Type B pancreatic cell (in vitro differentiated cells): ENCODE data around the gene GRIK4. TPM values are rescaled to one million over a fixed set of nuclear protein-coding genes. Genes with fewer than 3 reads are reported as not detected.

Experiments used
- DNase-seq: peaks from one replicate; pipeline ENCODE4 v3.0.0; 2021; ENCODE audit warnings: mixed read lengths; ENCODE audit not compliant: unreplicated experiment; ENCODE audit errors: extremely low spot score
- H3K27ac Mint-ChIP-seq: 2 replicates; pipeline ENCODE4 v1.8.0; 2021; ENCODE audit warnings: mild to moderate bottlenecking, mixed read lengths
- H3K27me3 Mint-ChIP-seq: 2 replicates; pipeline ENCODE4 v1.8.0; 2021; ENCODE audit warnings: mixed read lengths
- H3K36me3 Mint-ChIP-seq: 2 replicates; pipeline ENCODE4 v1.8.0; 2021; ENCODE audit warnings: mixed read lengths
- H3K4me1 Mint-ChIP-seq: one replicate; pipeline ENCODE4 v1.8.0; 2021; ENCODE audit warnings: mixed read lengths; ENCODE audit not compliant: unreplicated experiment
- H3K4me3 Mint-ChIP-seq: 2 replicates; pipeline ENCODE4 v1.8.0; 2021; ENCODE audit warnings: mild to moderate bottlenecking, mixed read lengths
- H3K9me3 Mint-ChIP-seq: 2 replicates; pipeline ENCODE4 v1.8.0; 2021; ENCODE audit warnings: mixed read lengths
- total RNA-seq: library from RNA; stranded (reverse); gene quantifications from 2 replicates; pipeline ENCODE4 v1.2.1, GENCODE V29; 2021; ENCODE audit warnings: low replicate concordance
- TF ChIP-seq, protein P1 (sequence below): fragments of 200-600 bp; sonication (generic); conservative IDR thresholded peaks from 2 replicates; pipeline ENCODE4 v1.5.0; 2021; ENCODE audit warnings: antibody characterized with exemption, mild to moderate bottlenecking

GRIK4 gene
- total RNA-seq, 1 donor from 2014 or later = 0.72 TPM

DNA sequence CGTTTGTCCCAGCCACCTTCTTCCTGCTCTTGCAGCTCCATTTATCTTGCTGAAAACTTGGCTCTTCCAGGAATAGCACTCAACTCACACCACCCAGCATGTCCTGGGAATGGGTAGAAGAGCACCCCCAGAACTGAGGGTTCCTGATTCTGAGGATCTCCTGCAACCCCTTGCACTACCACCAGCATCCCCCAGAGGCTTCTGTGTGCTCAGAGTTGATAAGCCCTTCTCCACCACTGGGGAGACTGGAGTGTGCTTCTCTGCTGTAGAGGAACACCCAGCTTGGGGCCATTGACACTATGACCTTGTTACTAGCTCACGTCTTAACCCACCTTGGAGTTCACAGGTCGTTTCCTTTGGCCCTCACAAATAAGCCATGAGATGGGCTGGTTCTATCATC, 121.0 kb downstream of the GRIK4 start:
- Mint-ChIP-seq H3K36me3 (no peaks in the 10 kb centered on the region), H3K9me3 (no peaks in the 10 kb centered on the region), H3K4me3 (no peak overlapping the region), H3K4me1 (peaks cover 13% of the 10 kb centered on the region), H3K27ac (no peak overlapping the region), H3K27me3 (peaks cover 28% of the 10 kb centered on the region)
- no peak for DNase-seq
- TF ChIP-seq, protein P1, sequence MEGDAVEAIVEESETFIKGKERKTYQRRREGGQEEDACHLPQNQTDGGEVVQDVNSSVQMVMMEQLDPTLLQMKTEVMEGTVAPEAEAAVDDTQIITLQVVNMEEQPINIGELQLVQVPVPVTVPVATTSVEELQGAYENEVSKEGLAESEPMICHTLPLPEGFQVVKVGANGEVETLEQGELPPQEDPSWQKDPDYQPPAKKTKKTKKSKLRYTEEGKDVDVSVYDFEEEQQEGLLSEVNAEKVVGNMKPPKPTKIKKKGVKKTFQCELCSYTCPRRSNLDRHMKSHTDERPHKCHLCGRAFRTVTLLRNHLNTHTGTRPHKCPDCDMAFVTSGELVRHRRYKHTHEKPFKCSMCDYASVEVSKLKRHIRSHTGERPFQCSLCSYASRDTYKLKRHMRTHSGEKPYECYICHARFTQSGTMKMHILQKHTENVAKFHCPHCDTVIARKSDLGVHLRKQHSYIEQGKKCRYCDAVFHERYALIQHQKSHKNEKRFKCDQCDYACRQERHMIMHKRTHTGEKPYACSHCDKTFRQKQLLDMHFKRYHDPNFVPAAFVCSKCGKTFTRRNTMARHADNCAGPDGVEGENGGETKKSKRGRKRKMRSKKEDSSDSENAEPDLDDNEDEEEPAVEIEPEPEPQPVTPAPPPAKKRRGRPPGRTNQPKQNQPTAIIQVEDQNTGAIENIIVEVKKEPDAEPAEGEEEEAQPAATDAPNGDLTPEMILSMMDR = peak; percentile 39

DNA sequence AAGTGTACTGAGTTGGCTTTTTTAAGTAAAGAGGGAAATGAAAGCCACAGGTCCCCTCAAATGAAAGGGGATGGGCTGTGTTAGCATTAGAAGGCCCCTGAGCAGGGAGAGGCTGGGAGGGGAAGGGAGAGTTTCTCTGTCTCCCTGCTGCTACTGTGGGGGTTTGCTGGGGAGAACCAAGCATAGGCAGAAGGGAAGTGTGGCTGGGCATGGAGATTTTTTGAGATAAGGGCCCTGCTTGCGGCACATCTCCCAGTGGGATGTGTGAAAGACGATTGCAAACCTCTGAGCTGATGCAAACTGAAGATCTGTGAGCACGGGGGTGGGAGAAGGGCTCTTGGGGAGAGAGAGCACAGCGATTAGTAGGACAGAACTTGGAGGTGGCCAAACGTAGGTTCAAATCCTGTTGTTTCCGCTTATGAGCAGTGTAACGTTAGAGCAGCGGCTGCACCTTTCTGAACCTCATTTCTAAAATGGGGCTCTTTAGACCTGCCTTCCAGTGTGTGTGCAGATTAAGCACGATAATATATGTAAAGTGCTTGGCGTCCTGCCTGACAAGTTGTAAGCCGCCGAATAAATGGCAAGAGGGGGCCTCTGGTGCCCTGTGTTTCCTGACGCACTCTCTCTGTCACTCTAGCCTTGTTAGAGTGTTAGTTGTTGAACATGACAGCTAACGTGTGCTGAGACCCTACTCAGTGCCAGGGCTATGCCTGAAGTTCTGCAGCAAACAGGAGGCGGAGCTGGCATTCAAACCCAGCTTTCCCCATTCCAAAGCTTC, 122.3 kb downstream of the GRIK4 start:
- TF ChIP-seq, protein P1 = no peak
- peaks cover 13% of the 10 kb centered on the region for H3K4me1 Mint-ChIP-seq
- DNase-seq = no peak
- H3K9me3 Mint-ChIP-seq = no peaks in the 10 kb centered on the region
- no peak overlapping the region for H3K27ac Mint-ChIP-seq
- peaks cover 28% of the 10 kb centered on the region for H3K27me3 Mint-ChIP-seq
- no peak overlapping the region for H3K4me3 Mint-ChIP-seq
- no peaks in the 10 kb centered on the region for H3K36me3 Mint-ChIP-seq

DNA sequence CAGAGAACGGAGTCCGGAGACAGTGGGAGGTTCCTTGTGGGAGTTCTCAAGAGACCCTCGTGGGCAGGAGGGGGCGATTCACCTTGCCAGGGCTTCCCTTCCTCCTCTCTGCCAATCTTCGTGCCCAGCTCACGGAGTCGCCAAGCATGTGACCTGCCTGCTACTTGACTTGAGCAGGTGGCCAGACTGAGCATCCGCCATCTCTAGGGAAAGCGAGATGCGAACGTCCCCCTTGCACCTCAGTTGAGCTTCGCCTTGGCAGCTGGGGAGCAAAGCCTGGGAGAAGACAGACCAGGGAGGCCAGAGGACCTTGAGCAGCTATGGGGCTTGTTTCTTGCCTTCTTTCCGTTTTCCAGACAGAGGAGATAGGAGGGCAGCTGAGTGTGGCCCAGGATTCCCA, 123.2 kb downstream of the GRIK4 start:
- no peaks in the 10 kb centered on the region for H3K9me3 Mint-ChIP-seq
- H3K4me3 Mint-ChIP-seq = no peak overlapping the region
- no peak overlapping the region for H3K27ac Mint-ChIP-seq
- H3K27me3 Mint-ChIP-seq = peaks cover 29% of the 10 kb centered on the region
- DNase-seq = no peak
- TF ChIP-seq, protein P1 = no peak
- H3K36me3 Mint-ChIP-seq = no peaks in the 10 kb centered on the region
- H3K4me1 Mint-ChIP-seq = peaks cover 13% of the 10 kb centered on the region

DNA sequence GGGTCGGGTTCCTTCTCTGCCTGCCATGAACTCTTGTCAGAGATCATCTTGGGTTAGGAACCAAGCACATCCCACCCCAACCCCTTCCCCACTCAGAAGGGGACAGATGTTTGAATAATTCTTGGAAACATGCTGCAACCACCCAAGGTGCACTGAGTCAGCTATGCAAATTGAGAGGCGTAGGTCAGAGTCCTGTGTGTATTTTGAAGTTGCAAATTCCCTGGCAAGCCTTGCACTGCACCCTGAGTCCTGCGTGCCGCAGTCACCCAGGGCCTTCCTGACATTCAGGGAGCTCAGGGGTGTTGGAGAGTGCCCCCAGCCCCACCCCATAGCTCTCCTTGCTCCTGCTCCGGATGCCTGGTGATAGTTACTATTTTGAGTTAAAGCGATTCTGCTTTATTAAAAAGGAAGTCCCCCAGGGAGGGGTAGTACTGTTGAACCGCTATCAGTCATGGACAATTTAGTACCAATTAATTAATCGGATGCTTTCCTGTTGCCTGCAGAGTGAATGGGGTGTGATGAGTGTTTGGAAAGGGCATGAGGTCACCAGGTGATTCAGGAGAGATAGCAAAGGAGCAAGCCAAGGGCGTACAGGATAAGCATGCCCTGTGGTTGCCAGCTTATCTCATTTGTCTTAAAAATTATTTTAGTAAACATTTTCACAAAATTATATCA, 123.7 kb downstream of the GRIK4 start:
- H3K36me3 Mint-ChIP-seq = no peaks in the 10 kb centered on the region
- H3K27me3 Mint-ChIP-seq = peaks cover 32% of the 10 kb centered on the region
- no peak for DNase-seq
- no peak overlapping the region for H3K27ac Mint-ChIP-seq
- H3K4me3 Mint-ChIP-seq = no peak overlapping the region
- TF ChIP-seq, protein P1 = no peak
- H3K4me1 Mint-ChIP-seq = peaks cover 13% of the 10 kb centered on the region
- H3K9me3 Mint-ChIP-seq = no peaks in the 10 kb centered on the region

DNA sequence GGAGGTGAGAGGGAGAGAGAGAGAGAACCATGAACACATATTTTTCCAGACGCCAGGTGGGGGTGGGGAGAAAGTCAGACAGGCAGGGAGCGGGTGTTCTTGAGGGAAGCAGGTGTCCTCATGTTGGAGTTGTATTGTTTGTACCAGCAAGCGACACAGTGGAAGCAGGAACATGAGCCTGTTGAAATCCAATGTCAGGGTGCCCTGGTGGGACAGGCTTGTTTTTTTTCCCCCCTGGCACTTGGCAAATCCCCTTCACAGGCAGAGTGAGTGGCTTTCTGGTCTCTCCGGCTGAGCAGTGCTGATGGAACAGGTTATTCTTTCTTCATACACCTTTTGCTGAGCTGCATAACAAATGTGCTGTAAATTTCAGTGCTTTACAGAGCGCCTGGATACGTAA, 125.6 kb downstream of the GRIK4 start:
- no peak overlapping the region for H3K27ac Mint-ChIP-seq
- H3K4me3 Mint-ChIP-seq = no peak overlapping the region
- peaks cover 34% of the 10 kb centered on the region for H3K27me3 Mint-ChIP-seq
- H3K4me1 Mint-ChIP-seq = peaks cover 13% of the 10 kb centered on the region
- no peaks in the 10 kb centered on the region for H3K36me3 Mint-ChIP-seq
- H3K9me3 Mint-ChIP-seq = no peaks in the 10 kb centered on the region
- TF ChIP-seq, protein P1 = no peak
- no peak for DNase-seq
